Progenitor cell of endocrine pancreas (in vitro differentiated cells): ENCODE data around the gene PROP1. TPM values are rescaled to one million over a fixed set of nuclear protein-coding genes. Genes with fewer than 3 reads are reported as not detected.
"Not testable (repeated sequence)": the region's sequence is repeated elsewhere in the genome, so short reads cannot be mapped to it uniquely, and the experiment has no call there.

Source experiments
- DNase-seq: peaks from one replicate; pipeline ENCODE4 v3.0.0; 2021; ENCODE audit warnings: low spot score; ENCODE audit not compliant: unreplicated experiment
- H3K27ac Mint-ChIP-seq: 2 replicates; pipeline ENCODE4 v1.8.0; 2021; ENCODE audit warnings: mild to moderate bottlenecking, moderate library complexity, mixed read lengths
- H3K27me3 Mint-ChIP-seq: 2 replicates; pipeline ENCODE4 v1.8.0; 2021; ENCODE audit warnings: mixed read lengths
- H3K36me3 Mint-ChIP-seq: 2 replicates; pipeline ENCODE4 v1.8.0; 2022; ENCODE audit warnings: mixed read lengths; ENCODE audit not compliant: insufficient read depth
- H3K4me1 Mint-ChIP-seq: 2 replicates; pipeline ENCODE4 v1.8.0; 2021; ENCODE audit warnings: low read depth, mixed read lengths
- H3K4me3 Mint-ChIP-seq: 2 replicates; pipeline ENCODE4 v1.8.0; 2021; ENCODE audit warnings: low read depth, mild to moderate bottlenecking, moderate library complexity, mixed read lengths
- H3K9me3 Mint-ChIP-seq: 2 replicates; pipeline ENCODE4 v1.8.0; 2021; ENCODE audit warnings: low read depth, mixed read lengths
- total RNA-seq: library from RNA; stranded (reverse); gene quantifications from 2 replicates; pipeline ENCODE4 v1.2.1, GENCODE V29; 2021
- TF ChIP-seq, protein P1 (sequence below): fragments of 200-600 bp; sonication (generic); IDR thresholded peaks from one replicate; pipeline ENCODE4 v1.5.0; 2021; ENCODE audit warnings: antibody characterized with exemption, mild to moderate bottlenecking; ENCODE audit not compliant: unreplicated experiment

Gene PROP1
- total RNA-seq, 1 donor from 2014 or later: not detected

DNA sequence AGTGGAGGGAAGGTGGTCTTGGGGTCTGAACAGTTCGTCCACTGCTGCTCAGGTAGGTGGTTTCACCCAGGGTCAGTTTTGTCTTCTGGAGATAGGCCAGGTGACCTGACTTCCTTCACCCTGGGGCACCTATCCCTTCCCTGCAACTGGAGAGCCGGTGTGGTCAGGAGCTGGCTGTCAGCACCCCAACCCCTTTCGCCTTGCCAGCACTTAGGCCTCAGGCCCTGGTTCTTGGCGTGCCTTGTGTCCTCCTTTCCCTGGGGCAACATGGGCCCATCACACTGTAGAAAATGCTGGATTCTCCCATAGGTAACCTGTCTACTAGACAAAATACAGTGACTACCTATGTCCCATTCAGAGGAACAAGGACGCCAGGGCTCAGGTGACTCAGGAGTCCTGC, 13.1 kb downstream of the PROP1 start:
- TF ChIP-seq, protein P1, sequence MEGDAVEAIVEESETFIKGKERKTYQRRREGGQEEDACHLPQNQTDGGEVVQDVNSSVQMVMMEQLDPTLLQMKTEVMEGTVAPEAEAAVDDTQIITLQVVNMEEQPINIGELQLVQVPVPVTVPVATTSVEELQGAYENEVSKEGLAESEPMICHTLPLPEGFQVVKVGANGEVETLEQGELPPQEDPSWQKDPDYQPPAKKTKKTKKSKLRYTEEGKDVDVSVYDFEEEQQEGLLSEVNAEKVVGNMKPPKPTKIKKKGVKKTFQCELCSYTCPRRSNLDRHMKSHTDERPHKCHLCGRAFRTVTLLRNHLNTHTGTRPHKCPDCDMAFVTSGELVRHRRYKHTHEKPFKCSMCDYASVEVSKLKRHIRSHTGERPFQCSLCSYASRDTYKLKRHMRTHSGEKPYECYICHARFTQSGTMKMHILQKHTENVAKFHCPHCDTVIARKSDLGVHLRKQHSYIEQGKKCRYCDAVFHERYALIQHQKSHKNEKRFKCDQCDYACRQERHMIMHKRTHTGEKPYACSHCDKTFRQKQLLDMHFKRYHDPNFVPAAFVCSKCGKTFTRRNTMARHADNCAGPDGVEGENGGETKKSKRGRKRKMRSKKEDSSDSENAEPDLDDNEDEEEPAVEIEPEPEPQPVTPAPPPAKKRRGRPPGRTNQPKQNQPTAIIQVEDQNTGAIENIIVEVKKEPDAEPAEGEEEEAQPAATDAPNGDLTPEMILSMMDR: no peak
- H3K4me1 Mint-ChIP-seq: peaks cover 2% of the 10 kb centered on the region
- H3K9me3 Mint-ChIP-seq: no peaks in the 10 kb centered on the region
- peaks cover 13% of the 10 kb centered on the region for H3K27me3 Mint-ChIP-seq
- no peak overlapping the region for H3K27ac Mint-ChIP-seq
- no peaks in the 10 kb centered on the region for H3K36me3 Mint-ChIP-seq
- no peak for DNase-seq
- no peak overlapping the region for H3K4me3 Mint-ChIP-seq

DNA sequence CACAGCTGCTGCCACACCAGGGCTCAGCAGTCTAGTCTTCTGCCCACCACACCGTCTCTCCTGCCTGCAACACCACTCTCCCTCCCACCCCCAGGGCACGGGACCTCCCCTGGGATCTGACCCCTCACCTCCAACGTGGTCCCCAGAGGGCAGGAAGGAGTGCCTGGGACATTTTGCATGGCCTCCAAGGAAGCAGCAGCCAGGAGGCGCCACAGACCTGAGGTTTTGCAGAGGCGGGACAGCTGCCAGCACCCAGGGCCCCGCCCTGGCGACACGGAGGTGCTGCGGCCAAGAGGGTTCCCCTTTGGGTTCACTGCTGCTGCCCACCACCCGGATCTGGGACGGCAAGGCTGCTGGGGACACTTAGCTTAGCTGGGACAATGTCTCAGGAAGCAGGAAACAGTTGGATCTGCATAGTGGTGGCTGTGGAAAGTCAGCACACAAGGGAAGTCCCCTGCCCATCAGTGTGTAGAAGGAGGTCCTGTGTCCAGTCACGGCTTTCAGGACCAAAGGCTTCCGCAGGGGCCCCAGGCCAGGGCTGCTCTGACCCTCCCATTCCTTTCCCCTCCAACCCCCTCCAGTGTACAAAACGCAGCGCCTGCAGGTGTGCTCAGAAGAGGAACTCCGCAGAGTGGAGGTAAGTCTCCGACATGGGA, 13.8 kb downstream of the PROP1 start:
- TF ChIP-seq, protein P1: peak; percentile 18
- Mint-ChIP-seq H3K4me1 (peaks cover 2% of the 10 kb centered on the region), H3K9me3 (no peaks in the 10 kb centered on the region), H3K27me3 (peaks cover 13% of the 10 kb centered on the region), H3K36me3 (no peaks in the 10 kb centered on the region), H3K27ac (no peak overlapping the region), H3K4me3 (no peak overlapping the region)
- DNase-seq: no peak

DNA sequence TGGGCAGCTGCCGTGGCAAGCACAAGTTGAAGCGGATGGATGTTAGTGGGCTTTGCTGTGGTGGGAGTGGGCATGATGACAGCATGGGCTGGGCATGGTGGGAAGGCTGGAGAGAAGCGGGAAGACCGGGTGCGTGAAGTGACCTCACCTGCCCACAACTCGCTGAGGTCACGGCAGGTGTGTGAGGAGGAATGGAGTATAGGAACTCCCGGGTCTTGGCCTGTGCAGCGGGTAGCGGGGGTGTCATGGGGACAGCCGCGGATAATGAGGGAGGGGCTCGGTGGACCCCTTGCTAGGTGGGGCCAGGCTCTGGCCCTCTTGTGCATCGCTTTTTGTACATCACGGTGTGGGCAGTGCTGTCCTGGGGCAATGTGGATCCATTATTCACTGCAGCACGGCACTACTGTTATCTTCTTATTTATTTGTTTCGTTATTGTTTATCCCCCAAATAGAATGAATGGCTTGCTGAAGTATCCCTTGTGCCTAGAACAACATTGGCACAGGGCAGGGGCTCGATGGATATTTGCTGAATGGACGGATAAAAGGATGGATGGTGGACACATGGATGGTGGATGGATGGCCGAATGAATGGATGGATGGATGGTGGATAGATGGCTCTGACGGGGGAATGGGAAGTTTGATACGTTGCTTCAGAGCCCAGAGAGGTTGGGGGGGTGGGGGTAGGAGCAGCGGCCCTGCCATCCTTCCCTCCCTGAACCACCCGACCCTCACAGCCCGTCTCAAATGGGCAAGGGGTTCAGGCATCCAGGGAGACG, 14.6 kb downstream of the PROP1 start:
- Mint-ChIP-seq H3K4me3 (no peak overlapping the region), H3K36me3 (no peaks in the 10 kb centered on the region), H3K27ac (no peak overlapping the region), H3K9me3 (no peaks in the 10 kb centered on the region), H3K4me1 (peaks cover 2% of the 10 kb centered on the region), H3K27me3 (peaks cover 13% of the 10 kb centered on the region)
- TF ChIP-seq, protein P1: no peak
- no peak for DNase-seq

DNA sequence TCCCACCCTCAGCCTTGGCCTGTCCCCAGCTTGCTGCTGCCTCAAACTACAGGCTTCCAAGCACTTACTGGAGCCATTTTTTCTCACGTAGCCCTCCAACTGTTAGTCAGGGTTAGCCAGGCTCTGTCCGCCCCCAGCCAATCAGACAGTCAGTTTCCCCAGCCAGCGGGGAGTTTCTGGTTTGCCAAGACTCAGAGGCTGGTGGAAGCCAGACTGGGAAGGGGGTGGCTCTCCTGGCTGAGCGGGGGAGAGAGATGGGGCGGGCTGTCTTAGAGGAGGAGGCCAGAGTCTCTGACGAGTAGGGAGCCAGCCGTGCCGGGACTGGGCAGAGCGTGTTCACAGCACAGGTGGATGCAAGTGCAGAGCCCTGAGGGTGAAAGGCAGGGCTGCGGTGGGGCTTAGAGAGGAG, 15.3 kb downstream of the PROP1 start:
- no peak for DNase-seq
- Mint-ChIP-seq H3K36me3 (no peaks in the 10 kb centered on the region), H3K27ac (no peak overlapping the region), H3K27me3 (peaks cover 13% of the 10 kb centered on the region), H3K4me1 (peaks cover 2% of the 10 kb centered on the region), H3K9me3 (no peaks in the 10 kb centered on the region), H3K4me3 (no peak overlapping the region)
- TF ChIP-seq, protein P1: no peak

DNA sequence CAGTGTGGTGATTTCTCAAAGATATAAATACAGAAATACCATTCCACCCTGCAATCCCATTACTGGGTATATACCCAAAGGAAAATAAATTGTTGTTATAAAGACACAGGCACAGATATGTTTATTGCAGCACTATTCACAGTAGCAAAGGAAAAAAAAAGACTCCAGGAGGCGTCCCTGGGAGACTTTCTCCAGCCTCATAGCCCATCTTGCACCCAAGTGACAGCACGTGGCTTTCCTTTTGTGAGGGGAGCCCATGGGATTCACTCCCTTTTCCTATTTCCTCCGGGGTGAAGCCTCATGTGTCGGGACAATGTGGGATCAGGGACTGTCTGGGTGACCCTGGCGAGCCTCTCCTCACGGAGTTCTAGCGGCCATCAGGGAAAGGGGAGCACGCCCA, 18.4 kb downstream of the PROP1 start:
- not testable (repeated sequence) for H3K27ac Mint-ChIP-seq, H3K9me3 Mint-ChIP-seq, DNase-seq, H3K4me1 Mint-ChIP-seq, H3K36me3 Mint-ChIP-seq, H3K4me3 Mint-ChIP-seq
- peaks cover 11% of the 10 kb centered on the region for H3K27me3 Mint-ChIP-seq
